NCI-H1417 (cell line): ENCODE measurements around the gene CLCN6.
"Not testable (repeated sequence)": the region's sequence is repeated elsewhere in the genome, so short reads cannot be mapped to it uniquely, and the experiment has no call there.

Experiments used
- DNase-seq, 3 experiments: peaks; one replicate each; lab custom pipeline; 2025; lab: John Stamatoyannopoulos, UW

Gene CLCN6

GRCh38 chr1:11796036-11796828 is 9.8 kb upstream of the CLCN6 start:
- DNase-seq, result no peak

GRCh38 chr1:11797525-11798216 is 8.3 kb upstream of the CLCN6 start:
- DNase-seq, result no peak

- no peak for DNase-seq
These were observed 6.9 kb upstream of the CLCN6 start for GRCh38 chr1:11799099-11799498.

- DNase-seq, result no peak
These were observed 6.1 kb upstream of the CLCN6 start for GRCh38 chr1:11799896-11800295.

GRCh38 chr1:11800391-11800755 is 5.6 kb upstream of the CLCN6 start:
- no peak for DNase-seq

- DNase-seq, result no peak
These were observed 5.1 kb upstream of the CLCN6 start for GRCh38 chr1:11800756-11801433.

GRCh38 chr1:11802616-11802972 is 3.4 kb upstream of the CLCN6 start:
- DNase-seq, result no peak

- peak; percentile 57 to 77 (median 74) for DNase-seq
These were observed 2.8 kb upstream of the CLCN6 start for GRCh38 chr1:11802973-11803885.

- not testable (repeated sequence) for DNase-seq
These were observed 1.9 kb upstream of the CLCN6 start for GRCh38 chr1:11803924-11804665.

GRCh38 chr1:11804666-11805421 is 1.1 kb upstream of the CLCN6 start:
- DNase-seq, result peak in 2 of 3 experiments; percentile 46 to 77

- DNase-seq, result peak; percentile 57 to 69 (median 67)
These were observed 431 bp downstream of the CLCN6 start for GRCh38 chr1:11806307-11806936.

GRCh38 chr1:11807133-11807532 is 1.1 kb downstream of the CLCN6 start:
- DNase-seq, result no peak

- no peak for DNase-seq
These were observed 7.0 kb downstream of the CLCN6 start for GRCh38 chr1:11813021-11813420.

GRCh38 chr1:11817192-11817591 is 11.2 kb downstream of the CLCN6 start:
- no peak for DNase-seq

- DNase-seq, result no peak
These were observed 16.1 kb downstream of the CLCN6 start for GRCh38 chr1:11822091-11822490.

GRCh38 chr1:11823366-11824137 is 17.6 kb downstream of the CLCN6 start:
- DNase-seq, result no peak

GRCh38 chr1:11825131-11825530 is 19.1 kb downstream of the CLCN6 start:
- no peak for DNase-seq

- no peak for DNase-seq
These were observed 21.0 kb downstream of the CLCN6 start for GRCh38 chr1:11826946-11827345.

- DNase-seq, result no peak
These were observed 22.5 kb downstream of the CLCN6 start for GRCh38 chr1:11828511-11828910.
